ENCODE results near the gene KAT2B.
"Not testable (repeated sequence)": the region's sequence is repeated elsewhere in the genome, so short reads cannot be mapped to it uniquely, and the experiment has no call there.

Gene KAT2B

GRCh38 chr3:20042331-20042730, 2.1 kb downstream of the KAT2B start:
- Histone ChIP-seq H3K9me3 (ENCODE audit: control insufficient read depth, insufficient read depth, low read length) (no peaks in the 10 kb centered on the region), H3K27ac (ENCODE audit: low read depth, low read length) (no peak overlapping the region), H3K4me1 (ENCODE audit: control insufficient read depth, insufficient read depth, low read length) (peaks cover 11% of the 10 kb centered on the region; the same call in 1 of the 2 replicates), H3K36me3 (ENCODE audit: control insufficient read depth, insufficient read depth, low read length) (no peaks in the 10 kb centered on the region), H3K27me3 (ENCODE audit: control insufficient read depth, insufficient read depth, low read length) (peaks cover 30% of the 10 kb centered on the region), H3K9ac (ENCODE audit: low read depth, low read length) (no peak overlapping the region), H3K4me3 (ENCODE audit: low read depth, low read length) (no peak overlapping the region)

GRCh38 chr3:20043396-20043795, 3.1 kb downstream of the KAT2B start:
- Histone ChIP-seq H3K4me1 (ENCODE audit: control insufficient read depth, insufficient read depth, low read length) (peaks cover 11% of the 10 kb centered on the region; the same call in 1 of the 2 replicates), H3K27me3 (ENCODE audit: control insufficient read depth, insufficient read depth, low read length) (peaks cover 23% of the 10 kb centered on the region), H3K9me3 (ENCODE audit: control insufficient read depth, insufficient read depth, low read length) (no peaks in the 10 kb centered on the region), H3K9ac (ENCODE audit: low read depth, low read length) (no peak overlapping the region), H3K36me3 (ENCODE audit: control insufficient read depth, insufficient read depth, low read length) (no peaks in the 10 kb centered on the region), H3K27ac (ENCODE audit: low read depth, low read length) (no peak overlapping the region), H3K4me3 (ENCODE audit: low read depth, low read length) (no peak overlapping the region)

GRCh38 chr3:20043825-20044224, 3.6 kb downstream of the KAT2B start:
- Histone ChIP-seq H3K27ac (ENCODE audit: low read depth, low read length) (no peak overlapping the region), H3K27me3 (ENCODE audit: control insufficient read depth, insufficient read depth, low read length) (peaks cover 18% of the 10 kb centered on the region), H3K9ac (ENCODE audit: low read depth, low read length) (no peak overlapping the region), H3K4me1 (ENCODE audit: control insufficient read depth, insufficient read depth, low read length) (peaks cover 6% of the 10 kb centered on the region; the same call in 1 of the 2 replicates), H3K9me3 (ENCODE audit: control insufficient read depth, insufficient read depth, low read length) (no peaks in the 10 kb centered on the region), H3K4me3 (ENCODE audit: low read depth, low read length) (no peak overlapping the region), H3K36me3 (ENCODE audit: control insufficient read depth, insufficient read depth, low read length) (no peaks in the 10 kb centered on the region)

- not testable (repeated sequence) for H3K9me3 ChIP-seq (ENCODE audit: control insufficient read depth, insufficient read depth, low read length); H3K9ac ChIP-seq (ENCODE audit: low read depth, low read length); H3K27ac ChIP-seq (ENCODE audit: low read depth, low read length); H3K36me3 ChIP-seq (ENCODE audit: control insufficient read depth, insufficient read depth, low read length); H3K4me1 ChIP-seq (ENCODE audit: control insufficient read depth, insufficient read depth, low read length); H3K4me3 ChIP-seq (ENCODE audit: low read depth, low read length)
- H3K27me3 ChIP-seq (ENCODE audit: control insufficient read depth, insufficient read depth, low read length): peaks cover 14% of the 10 kb centered on the region
Observed at GRCh38 chr3:20045141-20045540, 4.9 kb downstream of the KAT2B start.

GRCh38 chr3:20046556-20046955, 6.3 kb downstream of the KAT2B start:
- no peaks in the 10 kb centered on the region for H3K36me3 ChIP-seq (ENCODE audit: control insufficient read depth, insufficient read depth, low read length)
- peaks cover 7% of the 10 kb centered on the region for H3K27me3 ChIP-seq (ENCODE audit: control insufficient read depth, insufficient read depth, low read length)
- H3K9me3 ChIP-seq (ENCODE audit: control insufficient read depth, insufficient read depth, low read length): no peaks in the 10 kb centered on the region
- H3K4me3 ChIP-seq (ENCODE audit: low read depth, low read length): no peak overlapping the region
- H3K4me1 ChIP-seq (ENCODE audit: control insufficient read depth, insufficient read depth, low read length): no peaks in the 10 kb centered on the region
- no peak overlapping the region for H3K9ac ChIP-seq (ENCODE audit: low read depth, low read length)
- no peak overlapping the region for H3K27ac ChIP-seq (ENCODE audit: low read depth, low read length)

GRCh38 chr3:20047341-20047779, 7.1 kb downstream of the KAT2B start:
- H3K27me3 ChIP-seq (ENCODE audit: control insufficient read depth, insufficient read depth, low read length): no peaks in the 10 kb centered on the region
- no peak overlapping the region for H3K9ac ChIP-seq (ENCODE audit: low read depth, low read length)
- no peaks in the 10 kb centered on the region for H3K4me1 ChIP-seq (ENCODE audit: control insufficient read depth, insufficient read depth, low read length)
- H3K9me3 ChIP-seq (ENCODE audit: control insufficient read depth, insufficient read depth, low read length): no peaks in the 10 kb centered on the region
- no peaks in the 10 kb centered on the region for H3K36me3 ChIP-seq (ENCODE audit: control insufficient read depth, insufficient read depth, low read length)
- no peak overlapping the region for H3K27ac ChIP-seq (ENCODE audit: low read depth, low read length)
- H3K4me3 ChIP-seq (ENCODE audit: low read depth, low read length): no peak overlapping the region

GRCh38 chr3:20047976-20048883, 8.0 kb downstream of the KAT2B start:
- Histone ChIP-seq H3K9ac (ENCODE audit: low read depth, low read length) (no peak overlapping the region), H3K4me3 (ENCODE audit: low read depth, low read length) (no peak overlapping the region), H3K9me3 (ENCODE audit: control insufficient read depth, insufficient read depth, low read length) (no peaks in the 10 kb centered on the region), H3K27me3 (ENCODE audit: control insufficient read depth, insufficient read depth, low read length) (no peaks in the 10 kb centered on the region), H3K36me3 (ENCODE audit: control insufficient read depth, insufficient read depth, low read length) (no peaks in the 10 kb centered on the region), H3K4me1 (ENCODE audit: control insufficient read depth, insufficient read depth, low read length) (no peaks in the 10 kb centered on the region), H3K27ac (ENCODE audit: low read depth, low read length) (no peak overlapping the region)

GRCh38 chr3:20051123-20051806, 11.0 kb downstream of the KAT2B start:
- Histone ChIP-seq H3K4me3 (ENCODE audit: low read depth, low read length) (no peak overlapping the region), H3K4me1 (ENCODE audit: control insufficient read depth, insufficient read depth, low read length) (peaks cover 3% of the 10 kb centered on the region; the same call in 1 of the 2 replicates), H3K9me3 (ENCODE audit: control insufficient read depth, insufficient read depth, low read length) (no peaks in the 10 kb centered on the region), H3K27ac (ENCODE audit: low read depth, low read length) (no peak overlapping the region), H3K36me3 (ENCODE audit: control insufficient read depth, insufficient read depth, low read length) (no peaks in the 10 kb centered on the region), H3K27me3 (ENCODE audit: control insufficient read depth, insufficient read depth, low read length) (no peaks in the 10 kb centered on the region), H3K9ac (ENCODE audit: low read depth, low read length) (no peak overlapping the region)

GRCh38 chr3:20052851-20053250, 12.6 kb downstream of the KAT2B start:
- Histone ChIP-seq H3K27me3 (ENCODE audit: control insufficient read depth, insufficient read depth, low read length) (no peaks in the 10 kb centered on the region), H3K9ac (ENCODE audit: low read depth, low read length) (no peak overlapping the region), H3K4me3 (ENCODE audit: low read depth, low read length) (no peak overlapping the region), H3K9me3 (ENCODE audit: control insufficient read depth, insufficient read depth, low read length) (no peaks in the 10 kb centered on the region), H3K27ac (ENCODE audit: low read depth, low read length) (no peak overlapping the region), H3K36me3 (ENCODE audit: control insufficient read depth, insufficient read depth, low read length) (no peaks in the 10 kb centered on the region), H3K4me1 (ENCODE audit: control insufficient read depth, insufficient read depth, low read length) (peaks cover 3% of the 10 kb centered on the region; the same call in 1 of the 2 replicates)

- H3K27ac ChIP-seq (ENCODE audit: low read depth, low read length): no peak overlapping the region
- H3K27me3 ChIP-seq (ENCODE audit: control insufficient read depth, insufficient read depth, low read length): no peaks in the 10 kb centered on the region
- H3K36me3 ChIP-seq (ENCODE audit: control insufficient read depth, insufficient read depth, low read length): no peaks in the 10 kb centered on the region
- no peak overlapping the region for H3K9ac ChIP-seq (ENCODE audit: low read depth, low read length)
- peaks cover 3% of the 10 kb centered on the region; the same call in 1 of the 2 replicates for H3K4me1 ChIP-seq (ENCODE audit: control insufficient read depth, insufficient read depth, low read length)
- H3K4me3 ChIP-seq (ENCODE audit: low read depth, low read length): no peak overlapping the region
- H3K9me3 ChIP-seq (ENCODE audit: control insufficient read depth, insufficient read depth, low read length): no peaks in the 10 kb centered on the region
Observed at GRCh38 chr3:20054549-20054987, 14.3 kb downstream of the KAT2B start.

Data from HUES48 (cell line).